ENCODE results near the gene LEF1. TPM values are rescaled to one million over a fixed set of nuclear protein-coding genes. Genes with fewer than 3 reads are reported as not detected.
A peak's percentile ranks its signal among the peaks of the same experiment; 100 is the strongest.

The LEF1 gene
- total RNA-seq, result under 0.01 and 1.6 TPM in 2 replicates

GRCh38 chr4:108168671-108169523 lies at the start of gene LEF1:
TSS of gene LEF1 (minus strand) at chr4:108168932. CDS start at chr4:108167767, 1,165 bp downstream.
- DNase-seq (ENCODE audit: low read depth), result peak; percentile 31
- H3K4me3 ChIP-seq (ENCODE audit: low read depth, low read length), result peak within 1 kb of the TSS; percentile 57
- TF ChIP-seq, protein P1, sequence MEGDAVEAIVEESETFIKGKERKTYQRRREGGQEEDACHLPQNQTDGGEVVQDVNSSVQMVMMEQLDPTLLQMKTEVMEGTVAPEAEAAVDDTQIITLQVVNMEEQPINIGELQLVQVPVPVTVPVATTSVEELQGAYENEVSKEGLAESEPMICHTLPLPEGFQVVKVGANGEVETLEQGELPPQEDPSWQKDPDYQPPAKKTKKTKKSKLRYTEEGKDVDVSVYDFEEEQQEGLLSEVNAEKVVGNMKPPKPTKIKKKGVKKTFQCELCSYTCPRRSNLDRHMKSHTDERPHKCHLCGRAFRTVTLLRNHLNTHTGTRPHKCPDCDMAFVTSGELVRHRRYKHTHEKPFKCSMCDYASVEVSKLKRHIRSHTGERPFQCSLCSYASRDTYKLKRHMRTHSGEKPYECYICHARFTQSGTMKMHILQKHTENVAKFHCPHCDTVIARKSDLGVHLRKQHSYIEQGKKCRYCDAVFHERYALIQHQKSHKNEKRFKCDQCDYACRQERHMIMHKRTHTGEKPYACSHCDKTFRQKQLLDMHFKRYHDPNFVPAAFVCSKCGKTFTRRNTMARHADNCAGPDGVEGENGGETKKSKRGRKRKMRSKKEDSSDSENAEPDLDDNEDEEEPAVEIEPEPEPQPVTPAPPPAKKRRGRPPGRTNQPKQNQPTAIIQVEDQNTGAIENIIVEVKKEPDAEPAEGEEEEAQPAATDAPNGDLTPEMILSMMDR (IDR thresholded peaks at IDR 0.05; ENCODE audit: insufficient read depth, low read depth, low read length), result no peak

- no peak overlapping the region for H3K4me3 ChIP-seq (ENCODE audit: low read depth, low read length)
- DNase-seq (ENCODE audit: low read depth), result no peak
- TF ChIP-seq, protein P1 (IDR thresholded peaks at IDR 0.05; ENCODE audit: insufficient read depth, low read depth, low read length), result no peak
Observed at GRCh38 chr4:108216510-108216909, 47.8 kb upstream of the LEF1 start.

- TF ChIP-seq, protein P1 (IDR thresholded peaks at IDR 0.05; ENCODE audit: insufficient read depth, low read depth, low read length), result no peak
- no peak for DNase-seq (ENCODE audit: low read depth)
- H3K4me3 ChIP-seq (ENCODE audit: low read depth, low read length), result no peak overlapping the region
Observed at GRCh38 chr4:108215055-108215454, 46.3 kb upstream of the LEF1 start.

GRCh38 chr4:108213723-108214122 lies 45.0 kb upstream of the LEF1 start:
- TF ChIP-seq, protein P1 (IDR thresholded peaks at IDR 0.05; ENCODE audit: insufficient read depth, low read depth, low read length), result no peak
- H3K4me3 ChIP-seq (ENCODE audit: low read depth, low read length), result no peak overlapping the region
- no peak for DNase-seq (ENCODE audit: low read depth)

GRCh38 chr4:108213308-108213707 lies 44.6 kb upstream of the LEF1 start:
- TF ChIP-seq, protein P1 (IDR thresholded peaks at IDR 0.05; ENCODE audit: insufficient read depth, low read depth, low read length), result no peak
- DNase-seq (ENCODE audit: low read depth), result no peak

GRCh38 chr4:108210989-108211835 lies 42.5 kb upstream of the LEF1 start:
- DNase-seq (ENCODE audit: low read depth), result no peak

More at GRCh38 chr4:108213308-108213707, 44.6 kb upstream of the LEF1 start:
- H3K4me3 ChIP-seq (ENCODE audit: low read depth, low read length), result no peak overlapping the region

More at GRCh38 chr4:108210989-108211835, 42.5 kb upstream of the LEF1 start:
- TF ChIP-seq, protein P1 (IDR thresholded peaks at IDR 0.05; ENCODE audit: insufficient read depth, low read depth, low read length), result no peak
- H3K4me3 ChIP-seq (ENCODE audit: low read depth, low read length), result no peak overlapping the region
